ENCODE measurements around the gene FKRP. TPM values are rescaled to one million over a fixed set of nuclear protein-coding genes. Genes with fewer than 3 reads are reported as not detected.

FKRP gene
- total and polyA plus RNA-seq, 2 of the 13 experiments (the other 11 are each of a cell fraction or from before 2014, with no cell fraction given) = 7.3 to 9.8 TPM

DNA sequence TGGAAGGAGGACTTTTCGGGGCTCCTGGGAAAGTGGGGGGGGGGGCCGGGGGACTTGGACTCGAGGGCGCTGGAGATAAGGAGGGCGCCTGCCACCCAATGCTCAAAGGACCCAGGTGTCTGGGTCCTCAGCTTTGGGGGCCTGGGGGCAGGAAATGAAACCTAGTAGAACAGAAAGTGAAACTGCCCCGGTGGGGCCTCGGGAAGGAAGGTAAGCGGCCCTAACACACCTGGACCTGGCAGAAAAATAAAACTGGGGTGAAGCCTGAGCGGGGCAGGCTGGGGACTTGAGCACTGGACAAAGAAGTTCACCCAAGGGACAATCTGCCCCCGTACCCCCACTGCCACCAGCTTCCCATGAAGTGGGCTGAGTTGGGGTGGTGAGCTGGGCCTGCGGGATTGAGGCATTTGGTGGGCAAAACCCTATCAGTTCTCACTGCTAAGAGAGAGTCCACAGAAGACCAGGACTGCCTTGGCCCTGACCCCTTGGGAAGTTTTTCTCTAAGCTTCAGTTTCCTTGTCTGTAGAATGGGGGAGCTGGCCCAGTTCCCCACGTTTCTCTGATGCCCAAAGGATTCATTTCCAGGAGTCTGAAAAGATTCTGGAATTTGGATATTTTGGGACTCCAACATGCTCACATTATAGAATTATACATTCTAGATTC lies 31.3 kb upstream of the FKRP start (continued):
- no peak for TF ChIP-seq DPF2 (CRISPR knock-in tag; IDR thresholded peaks at IDR 0.05; ENCODE audit: borderline replicate concordance, low read depth)
- TF ChIP-seq, protein P1, sequence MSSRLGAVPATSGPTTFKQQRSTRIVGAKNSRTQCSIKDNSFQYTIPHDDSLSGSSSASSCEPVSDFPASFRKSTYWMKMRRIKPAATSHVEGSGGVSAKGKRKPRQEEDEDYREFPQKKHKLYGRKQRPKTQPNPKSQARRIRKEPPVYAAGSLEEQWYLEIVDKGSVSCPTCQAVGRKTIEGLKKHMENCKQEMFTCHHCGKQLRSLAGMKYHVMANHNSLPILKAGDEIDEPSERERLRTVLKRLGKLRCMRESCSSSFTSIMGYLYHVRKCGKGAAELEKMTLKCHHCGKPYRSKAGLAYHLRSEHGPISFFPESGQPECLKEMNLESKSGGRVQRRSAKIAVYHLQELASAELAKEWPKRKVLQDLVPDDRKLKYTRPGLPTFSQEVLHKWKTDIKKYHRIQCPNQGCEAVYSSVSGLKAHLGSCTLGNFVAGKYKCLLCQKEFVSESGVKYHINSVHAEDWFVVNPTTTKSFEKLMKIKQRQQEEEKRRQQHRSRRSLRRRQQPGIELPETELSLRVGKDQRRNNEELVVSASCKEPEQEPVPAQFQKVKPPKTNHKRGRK (CRISPR knock-in tag; IDR thresholded peaks at IDR 0.05) = no peak
- no peak for TF ChIP-seq ZNF451 (CRISPR knock-in tag; IDR thresholded peaks at IDR 0.05)
- no peak for TF ChIP-seq RNF2 (conservative IDR thresholded peaks at IDR 0.05; ENCODE audit: low read depth)
- TF ChIP-seq, protein P2, sequence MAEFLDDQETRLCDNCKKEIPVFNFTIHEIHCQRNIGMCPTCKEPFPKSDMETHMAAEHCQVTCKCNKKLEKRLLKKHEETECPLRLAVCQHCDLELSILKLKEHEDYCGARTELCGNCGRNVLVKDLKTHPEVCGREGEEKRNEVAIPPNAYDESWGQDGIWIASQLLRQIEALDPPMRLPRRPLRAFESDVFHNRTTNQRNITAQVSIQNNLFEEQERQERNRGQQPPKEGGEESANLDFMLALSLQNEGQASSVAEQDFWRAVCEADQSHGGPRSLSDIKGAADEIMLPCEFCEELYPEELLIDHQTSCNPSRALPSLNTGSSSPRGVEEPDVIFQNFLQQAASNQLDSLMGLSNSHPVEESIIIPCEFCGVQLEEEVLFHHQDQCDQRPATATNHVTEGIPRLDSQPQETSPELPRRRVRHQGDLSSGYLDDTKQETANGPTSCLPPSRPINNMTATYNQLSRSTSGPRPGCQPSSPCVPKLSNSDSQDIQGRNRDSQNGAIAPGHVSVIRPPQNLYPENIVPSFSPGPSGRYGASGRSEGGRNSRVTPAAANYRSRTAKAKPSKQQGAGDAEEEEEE (CRISPR knock-in tag; IDR thresholded peaks at IDR 0.05; ENCODE audit: borderline replicate concordance) = no peak
- no peak for TF ChIP-seq CHCHD3 (CRISPR knock-in tag; IDR thresholded peaks at IDR 0.05)
- no peak for TF ChIP-seq ZNF790 (CRISPR knock-in tag; IDR thresholded peaks at IDR 0.05; ENCODE audit: borderline replicate concordance)
- TF ChIP-seq MIXL1 (CRISPR knock-in tag; IDR thresholded peaks at IDR 0.05) = no peak
- TF ChIP-seq, protein P3, sequence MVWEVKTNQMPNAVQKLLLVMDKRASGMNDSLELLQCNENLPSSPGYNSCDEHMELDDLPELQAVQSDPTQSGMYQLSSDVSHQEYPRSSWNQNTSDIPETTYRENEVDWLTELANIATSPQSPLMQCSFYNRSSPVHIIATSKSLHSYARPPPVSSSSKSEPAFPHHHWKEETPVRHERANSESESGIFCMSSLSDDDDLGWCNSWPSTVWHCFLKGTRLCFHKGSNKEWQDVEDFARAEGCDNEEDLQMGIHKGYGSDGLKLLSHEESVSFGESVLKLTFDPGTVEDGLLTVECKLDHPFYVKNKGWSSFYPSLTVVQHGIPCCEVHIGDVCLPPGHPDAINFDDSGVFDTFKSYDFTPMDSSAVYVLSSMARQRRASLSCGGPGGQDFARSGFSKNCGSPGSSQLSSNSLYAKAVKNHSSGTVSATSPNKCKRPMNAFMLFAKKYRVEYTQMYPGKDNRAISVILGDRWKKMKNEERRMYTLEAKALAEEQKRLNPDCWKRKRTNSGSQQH (CRISPR knock-in tag; IDR thresholded peaks at IDR 0.05; ENCODE audit: low read depth) = 0 out of 2 replicates have a peak, but pooled peaks have one; percentile 17
- TF ChIP-seq ZNF660 (CRISPR knock-in tag; IDR thresholded peaks at IDR 0.05; ENCODE audit: borderline replicate concordance, low read depth) = no peak
- TF ChIP-seq GFI1 (CRISPR knock-in tag; IDR thresholded peaks at IDR 0.05; ENCODE audit: borderline replicate concordance) = no peak
- TF ChIP-seq IRF2 (CRISPR knock-in tag; IDR thresholded peaks at IDR 0.05) = peak; percentile 99
- peak; percentile 11 for TF ChIP-seq ZEB1 (IDR thresholded peaks at IDR 0.05; ENCODE audit: insufficient replicate concordance, low read depth)
- no peak for TF ChIP-seq CHD4 (IDR thresholded peaks at IDR 0.05; ENCODE audit: borderline replicate concordance, low read length)
- TF ChIP-seq, protein P4, sequence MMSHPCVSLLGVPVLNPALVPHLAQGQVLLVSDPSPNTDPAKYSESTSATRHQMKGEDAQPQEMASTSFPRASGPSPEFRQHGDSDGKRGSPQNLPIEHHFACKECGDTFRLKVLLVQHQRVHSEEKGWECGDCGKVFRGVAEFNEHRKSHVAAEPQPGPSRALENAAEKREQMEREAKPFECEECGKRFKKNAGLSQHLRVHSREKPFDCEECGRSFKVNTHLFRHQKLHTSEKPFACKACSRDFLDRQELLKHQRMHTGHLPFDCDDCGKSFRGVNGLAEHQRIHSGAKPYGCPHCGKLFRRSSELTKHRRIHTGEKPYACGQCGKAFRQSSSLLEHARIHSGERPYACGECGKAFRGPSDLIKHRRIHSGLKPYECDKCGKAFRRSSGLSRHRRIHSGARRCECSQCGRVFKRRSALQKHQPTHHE (CRISPR knock-in tag; IDR thresholded peaks at IDR 0.05; ENCODE audit: borderline replicate concordance) = no peak
- no peak for TF ChIP-seq MYC (CRISPR knock-in tag; IDR thresholded peaks at IDR 0.05; ENCODE audit: borderline replicate concordance)
- TF ChIP-seq ZNF678 (CRISPR knock-in tag; IDR thresholded peaks at IDR 0.05) = no peak
- TF ChIP-seq, protein P5, sequence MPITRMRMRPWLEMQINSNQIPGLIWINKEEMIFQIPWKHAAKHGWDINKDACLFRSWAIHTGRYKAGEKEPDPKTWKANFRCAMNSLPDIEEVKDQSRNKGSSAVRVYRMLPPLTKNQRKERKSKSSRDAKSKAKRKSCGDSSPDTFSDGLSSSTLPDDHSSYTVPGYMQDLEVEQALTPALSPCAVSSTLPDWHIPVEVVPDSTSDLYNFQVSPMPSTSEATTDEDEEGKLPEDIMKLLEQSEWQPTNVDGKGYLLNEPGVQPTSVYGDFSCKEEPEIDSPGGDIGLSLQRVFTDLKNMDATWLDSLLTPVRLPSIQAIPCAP (CRISPR knock-in tag; IDR thresholded peaks at IDR 0.05; ENCODE audit: low read depth) = peak; percentile 98
- TF ChIP-seq SRY (CRISPR knock-in tag; IDR thresholded peaks at IDR 0.05) = 0 out of 2 replicates have a peak, but pooled peaks have one; percentile 47
- TF ChIP-seq MIER2 (CRISPR knock-in tag; IDR thresholded peaks at IDR 0.05) = no peak
- TF ChIP-seq, protein P6, sequence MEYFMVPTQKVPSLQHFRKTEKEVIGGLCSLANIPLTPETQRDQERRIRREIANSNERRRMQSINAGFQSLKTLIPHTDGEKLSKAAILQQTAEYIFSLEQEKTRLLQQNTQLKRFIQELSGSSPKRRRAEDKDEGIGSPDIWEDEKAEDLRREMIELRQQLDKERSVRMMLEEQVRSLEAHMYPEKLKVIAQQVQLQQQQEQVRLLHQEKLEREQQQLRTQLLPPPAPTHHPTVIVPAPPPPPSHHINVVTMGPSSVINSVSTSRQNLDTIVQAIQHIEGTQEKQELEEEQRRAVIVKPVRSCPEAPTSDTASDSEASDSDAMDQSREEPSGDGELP (IDR thresholded peaks at IDR 0.05; ENCODE audit: borderline replicate concordance, low read depth) = 0 out of 2 replicates have a peak, but pooled peaks have one; percentile 13
- TF ChIP-seq ZC3H13 (CRISPR knock-in tag; IDR thresholded peaks at IDR 0.05) = no peak
- TF ChIP-seq ZNF674 (CRISPR knock-in tag; IDR thresholded peaks at IDR 0.05; ENCODE audit: low read depth) = no peak
